HTR-8/SVneo (cell line): ENCODE results near the gene OR2B2.

Experiments
- DNase-seq: peaks from one replicate; pipeline ENCODE4 v3.0.0; 2011; ENCODE audit warnings: low spot score, mixed read lengths; ENCODE audit not compliant: insufficient read length
- FAIRE-seq: peaks from 2 replicates; lab custom pipeline; 2011; peaks lifted over from hg19 to GRCh38; lab: Jason Lieb, UNC

Gene OR2B2

DNA sequence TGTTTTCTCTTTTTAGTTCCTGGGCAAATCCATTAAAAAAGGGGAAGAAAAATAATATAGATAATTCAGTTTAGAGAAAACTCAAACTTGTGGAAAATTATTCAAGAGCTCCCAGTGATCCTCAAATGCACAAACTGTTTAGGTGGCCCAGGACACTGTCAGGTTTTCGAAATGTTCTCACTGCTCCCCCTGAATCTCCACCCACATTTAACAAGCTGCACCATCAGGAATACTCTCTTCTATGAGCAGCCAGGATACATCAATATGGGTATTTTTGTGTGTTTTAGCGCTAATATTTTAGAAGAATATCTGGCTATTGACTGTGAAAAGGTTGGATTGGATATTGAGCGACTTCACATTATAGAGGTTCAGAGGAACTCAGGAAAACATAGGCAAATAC lies 43.9 kb downstream of the OR2B2 start:
- DNase-seq (no peak), FAIRE-seq (no peak)

DNA sequence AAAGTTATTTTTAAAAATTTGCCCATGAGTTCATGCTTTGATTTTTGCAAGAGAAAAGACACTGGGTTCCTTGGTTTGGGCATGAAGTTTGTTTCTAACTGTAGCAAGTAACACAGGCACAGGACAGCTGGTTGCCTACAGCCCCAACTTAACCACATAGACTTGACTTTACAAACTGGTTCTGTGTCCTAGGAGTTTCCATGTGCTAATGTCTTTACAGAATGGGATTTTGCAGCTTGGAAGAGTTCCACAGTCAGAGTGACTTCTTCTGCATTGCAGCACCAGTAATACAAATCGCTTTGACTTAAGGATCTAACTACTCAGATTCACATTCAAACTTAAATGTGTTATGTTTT lies 44.3 kb downstream of the OR2B2 start:
- DNase-seq = no peak
- no peak for FAIRE-seq

GRCh38 chr6:27867051-27867944 lies 44.9 kb downstream of the OR2B2 start:
- FAIRE-seq (no peak), DNase-seq (peak; percentile 73)

GRCh38 chr6:27866357-27867050 lies 45.7 kb downstream of the OR2B2 start:
- peak; percentile 36 for DNase-seq
- no peak for FAIRE-seq

DNA sequence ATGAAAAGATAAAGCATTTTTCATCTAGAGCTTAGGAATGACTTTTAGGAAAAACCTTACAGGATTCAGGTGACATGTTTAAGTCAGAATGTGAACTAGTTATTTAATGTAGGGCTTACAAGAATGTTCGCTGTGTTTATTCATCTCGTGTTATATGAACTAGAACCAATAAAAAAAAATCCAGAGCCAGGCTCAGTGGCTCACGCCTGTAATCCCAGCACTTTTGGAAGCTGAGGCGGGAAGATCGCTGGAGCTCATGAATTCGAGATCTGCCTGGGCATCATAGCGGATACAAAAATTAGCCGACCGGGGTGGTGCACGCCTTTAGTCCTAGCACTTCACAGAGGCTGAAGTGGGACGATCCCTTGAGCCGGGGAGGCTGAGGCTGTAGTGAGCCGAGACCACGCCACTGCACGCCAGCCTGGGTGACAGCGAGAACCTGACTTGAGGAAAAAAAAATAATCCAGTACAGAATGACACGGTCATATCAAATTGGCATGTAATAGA lies 46.3 kb downstream of the OR2B2 start:
- DNase-seq = no peak
- FAIRE-seq = no peak

DNA sequence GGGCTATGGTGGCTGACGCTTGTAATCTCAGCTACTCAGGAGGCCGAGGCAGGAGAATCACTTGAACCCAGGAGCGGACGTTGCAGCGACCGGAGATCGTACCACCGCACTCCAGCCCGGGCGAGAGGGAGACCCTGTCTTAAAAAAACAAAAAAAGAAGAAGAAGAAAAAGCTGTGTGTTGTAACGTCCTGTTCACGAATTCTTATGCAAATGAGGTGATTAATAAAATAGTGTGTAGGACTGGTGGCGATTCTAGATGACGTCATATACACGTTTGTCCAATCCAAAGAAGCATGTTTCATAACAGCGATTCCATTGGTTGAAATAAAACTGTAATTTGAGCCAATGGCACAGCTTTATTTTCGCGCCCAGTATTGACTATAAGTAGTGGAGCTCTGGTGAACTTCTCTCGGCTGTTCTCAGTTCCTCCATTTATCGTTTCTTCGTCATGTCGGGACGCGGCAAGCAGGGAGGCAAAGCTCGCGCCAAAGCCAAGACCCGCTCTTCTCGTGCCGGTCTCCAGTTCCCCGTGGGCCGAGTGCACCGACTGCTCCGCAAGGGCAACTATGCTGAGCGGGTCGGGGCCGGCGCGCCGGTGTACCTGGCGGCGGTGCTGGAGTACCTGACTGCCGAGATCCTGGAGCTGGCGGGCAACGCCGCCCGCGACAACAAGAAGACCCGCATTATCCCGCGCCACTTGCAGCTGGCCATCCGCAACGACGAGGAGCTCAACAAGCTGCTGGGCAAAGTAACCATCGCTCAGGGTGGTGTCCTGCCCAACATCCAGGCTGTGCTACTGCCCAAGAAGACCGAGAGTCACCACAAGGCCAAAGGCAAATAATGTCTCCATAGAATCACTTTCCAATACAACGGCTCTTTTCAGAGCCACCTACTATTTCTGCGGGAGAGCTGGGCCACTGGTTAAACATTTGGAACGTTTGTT lies 47.0 kb downstream of the OR2B2 start:
- peak; percentile 95 for DNase-seq
- FAIRE-seq = peak; percentile 80

GRCh38 chr6:27863962-27864905 lies 48.0 kb downstream of the OR2B2 start:
- no peak for FAIRE-seq
- no peak for DNase-seq

DNA sequence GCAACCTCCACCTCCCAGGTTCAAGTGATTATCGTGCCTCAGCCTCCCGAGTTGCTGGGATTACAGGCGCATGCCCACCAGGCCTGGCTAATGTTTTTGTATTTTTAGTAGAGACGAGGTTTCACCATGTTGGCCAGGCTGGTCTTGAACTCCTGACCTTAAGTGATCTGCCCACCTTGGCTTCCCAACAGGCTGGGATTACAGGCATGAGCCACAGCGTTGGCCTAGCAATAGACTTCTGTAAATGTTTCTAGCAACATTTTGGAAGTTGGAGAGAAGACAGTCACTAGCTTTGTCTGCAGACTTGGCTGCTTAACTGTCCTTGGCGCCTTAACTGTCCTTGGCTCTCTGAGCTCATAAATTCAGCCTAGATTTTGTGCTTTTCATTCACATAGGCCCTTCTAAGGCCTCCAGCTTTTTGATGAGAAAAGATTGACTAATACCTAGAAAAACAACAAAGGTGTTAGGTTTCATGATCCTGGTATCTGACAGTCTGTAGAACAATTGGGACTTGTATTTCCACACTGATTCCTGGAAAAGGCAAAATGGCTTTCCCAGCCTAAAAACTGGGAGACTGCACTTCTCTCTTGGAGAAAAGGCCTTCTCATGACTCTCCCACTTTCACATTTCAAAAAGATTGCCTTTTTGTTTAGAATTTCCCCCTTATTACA lies 49.7 kb downstream of the OR2B2 start:
- no peak for FAIRE-seq
- DNase-seq = no peak

GRCh38 chr6:27861861-27862260 lies 50.3 kb downstream of the OR2B2 start:
- FAIRE-seq (no peak), DNase-seq (no peak)

DNA sequence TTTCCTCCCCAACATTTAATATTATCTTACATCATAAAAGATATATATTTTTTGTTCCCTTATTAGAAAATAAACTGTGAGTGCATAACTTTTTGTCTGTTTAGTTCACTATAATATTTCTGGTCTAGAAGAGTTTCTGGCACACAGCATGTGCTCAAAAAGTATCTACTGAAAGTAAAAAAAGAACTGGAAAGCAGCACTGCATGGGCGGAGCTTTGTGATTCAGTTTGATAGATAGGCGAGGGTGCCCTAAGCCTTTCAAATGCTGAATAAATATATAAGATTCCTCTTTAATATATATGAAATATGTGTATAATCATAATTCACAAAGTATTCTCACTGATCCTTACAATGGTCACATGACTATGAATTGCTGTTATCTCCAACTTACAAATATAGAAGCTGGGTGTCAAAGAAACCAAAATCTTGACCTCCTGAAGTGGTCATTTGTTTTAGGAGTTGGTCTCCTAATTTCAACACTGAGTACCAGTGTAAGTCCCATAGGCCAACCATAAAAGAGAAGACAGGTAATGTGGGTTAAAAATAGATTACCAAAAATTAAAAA lies 50.8 kb downstream of the OR2B2 start:
- DNase-seq = no peak
- no peak for FAIRE-seq
